ENCODE results near the gene PHF10.
"Not testable (repeated sequence)": the region's sequence is repeated elsewhere in the genome, so short reads cannot be mapped to it uniquely, and the experiment has no call there.

The PHF10 gene

GRCh38 chr6:169724494-169725124 lies at the start of gene PHF10:
Gene PHF10, minus strand, starts transcription at chr6:169724500. Its CDS starts 569 bp downstream, at chr6:169723931.
- peak; percentile 91 for DNase-seq (ENCODE audit: low spot score)

GRCh38 chr6:169766921-169767736 lies 42.8 kb upstream of the PHF10 start:
- DNase-seq (ENCODE audit: low spot score): no peak

DNA sequence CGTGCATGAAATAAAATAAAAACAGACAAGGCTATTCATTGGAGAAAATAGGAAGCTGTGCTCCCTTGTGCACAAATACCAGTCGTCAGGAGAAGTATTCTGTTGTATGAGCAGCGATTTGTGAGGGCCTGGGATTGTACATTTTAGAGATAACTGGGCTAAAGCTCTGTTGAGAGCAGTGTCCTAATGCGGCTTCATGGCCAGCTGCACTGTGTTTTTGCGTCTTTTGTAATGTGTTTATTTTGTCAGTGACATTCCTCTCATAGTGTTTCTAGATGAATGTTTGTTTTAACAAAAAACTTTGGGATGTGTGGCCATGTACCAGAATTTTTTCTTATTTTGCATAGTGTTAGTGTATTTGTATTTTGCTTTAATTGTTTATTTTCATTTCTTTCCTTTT lies 41.9 kb upstream of the PHF10 start:
- DNase-seq (ENCODE audit: low spot score): no peak

- not testable (repeated sequence) for DNase-seq (ENCODE audit: low spot score)
These were observed 41.5 kb upstream of the PHF10 start for GRCh38 chr6:169765789-169766188.

GRCh38 chr6:169763881-169764280 lies 39.6 kb upstream of the PHF10 start:
- no peak for DNase-seq (ENCODE audit: low spot score)

DNA sequence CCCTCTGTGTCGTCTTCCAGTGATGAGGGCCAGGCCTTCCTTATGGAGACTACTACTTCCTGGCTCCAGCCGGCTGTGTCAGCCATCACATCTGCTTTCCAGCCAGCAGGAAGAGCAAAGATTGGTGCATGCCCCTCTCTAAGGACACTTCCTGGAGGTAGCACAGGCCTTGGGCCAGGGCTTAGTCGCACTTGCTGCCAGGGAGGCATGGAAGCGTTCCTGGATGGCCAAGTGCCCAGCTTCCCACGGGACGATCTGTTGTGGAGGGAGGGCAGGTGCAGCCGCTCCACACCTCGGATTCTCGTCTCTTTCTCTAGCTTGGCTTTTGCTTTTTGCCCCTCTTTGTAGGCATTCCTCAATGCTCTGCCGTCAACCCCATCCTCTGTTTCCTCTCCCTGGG lies 39.0 kb upstream of the PHF10 start:
- no peak for DNase-seq (ENCODE audit: low spot score)

DNA sequence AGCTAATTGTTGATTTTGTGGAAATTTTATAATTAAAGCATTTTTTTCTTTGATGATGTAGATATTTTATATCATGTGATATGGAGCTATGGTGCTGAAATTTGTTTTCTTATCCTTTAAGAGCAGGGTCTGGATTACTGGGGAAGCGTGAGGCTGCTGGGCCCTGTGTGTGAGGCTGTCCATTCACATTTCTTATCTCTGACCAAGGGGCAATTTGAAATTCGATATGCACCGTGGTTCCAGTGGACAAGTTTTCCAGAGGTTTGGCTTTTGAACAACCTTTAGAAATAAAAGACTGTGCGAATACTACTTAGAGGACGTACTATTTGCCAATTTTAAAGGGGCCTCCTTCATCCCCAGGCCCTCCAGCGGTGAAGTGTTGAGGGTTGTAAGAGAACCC lies 30.9 kb upstream of the PHF10 start:
- DNase-seq (ENCODE audit: low spot score): no peak

GRCh38 chr6:169752074-169752623 lies 27.8 kb upstream of the PHF10 start:
- no peak for DNase-seq (ENCODE audit: low spot score)

DNA sequence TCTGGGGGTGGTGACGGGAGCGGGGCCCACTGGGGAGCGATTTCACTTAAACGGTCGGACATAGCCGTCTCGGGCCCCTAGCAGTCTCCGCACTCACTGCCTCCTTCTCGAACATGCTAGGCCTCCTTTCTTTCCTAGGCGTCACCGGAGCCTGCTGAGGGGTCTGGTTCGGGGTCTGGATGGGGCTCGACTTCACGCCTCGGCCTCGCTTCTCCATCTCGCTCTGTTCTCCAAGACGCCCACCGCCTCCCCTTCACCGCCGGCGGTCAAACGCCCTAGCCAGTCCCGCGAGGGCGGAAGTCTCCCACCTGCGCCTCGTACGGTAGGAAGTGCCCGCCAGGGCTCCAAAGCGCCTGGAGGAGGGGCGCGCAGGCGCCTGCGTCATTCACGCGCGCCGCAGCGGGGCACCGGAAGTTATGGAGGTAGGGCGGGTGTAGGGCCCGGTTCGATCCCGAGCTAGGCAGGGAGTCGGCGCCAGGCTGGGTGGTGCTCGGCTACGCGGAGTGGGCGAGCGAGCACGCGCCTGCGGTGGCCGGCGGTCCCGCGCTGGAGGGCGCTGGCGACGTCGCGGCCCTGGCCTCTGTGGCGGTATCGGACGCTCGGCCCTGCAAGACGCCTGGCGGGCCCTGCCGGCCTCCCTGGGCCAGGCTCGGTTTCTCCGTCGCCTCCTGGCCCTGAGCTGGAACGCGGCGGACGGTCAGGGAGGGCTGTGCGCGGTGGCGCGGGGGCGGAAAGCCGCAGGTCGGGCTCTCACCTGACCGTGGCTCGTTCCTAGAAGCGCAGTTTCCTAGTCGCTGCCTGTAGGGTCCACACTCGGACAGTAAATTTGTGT lies 27.2 kb upstream of the PHF10 start, which contains the start of the genes DYNLT2 and ERMARD:
TSS of gene DYNLT2 (minus strand) at position 331 of the 832 bp plus-strand sequence. CDS start at position 217, 114 bp downstream.
TSS of gene ERMARD (plus strand) at position 381 of the 832 bp plus-strand sequence. CDS start at position 417, 36 bp downstream.
- DNase-seq (ENCODE audit: low spot score): peak; percentile 94

GRCh38 chr6:169746556-169746955 lies 22.3 kb upstream of the PHF10 start:
- DNase-seq (ENCODE audit: low spot score): no peak

GRCh38 chr6:169745405-169745804 lies 21.1 kb upstream of the PHF10 start:
- DNase-seq (ENCODE audit: low spot score): no peak

- DNase-seq (ENCODE audit: low spot score): no peak
These were observed 17.0 kb upstream of the PHF10 start for GRCh38 chr6:169741344-169741743.

DNA sequence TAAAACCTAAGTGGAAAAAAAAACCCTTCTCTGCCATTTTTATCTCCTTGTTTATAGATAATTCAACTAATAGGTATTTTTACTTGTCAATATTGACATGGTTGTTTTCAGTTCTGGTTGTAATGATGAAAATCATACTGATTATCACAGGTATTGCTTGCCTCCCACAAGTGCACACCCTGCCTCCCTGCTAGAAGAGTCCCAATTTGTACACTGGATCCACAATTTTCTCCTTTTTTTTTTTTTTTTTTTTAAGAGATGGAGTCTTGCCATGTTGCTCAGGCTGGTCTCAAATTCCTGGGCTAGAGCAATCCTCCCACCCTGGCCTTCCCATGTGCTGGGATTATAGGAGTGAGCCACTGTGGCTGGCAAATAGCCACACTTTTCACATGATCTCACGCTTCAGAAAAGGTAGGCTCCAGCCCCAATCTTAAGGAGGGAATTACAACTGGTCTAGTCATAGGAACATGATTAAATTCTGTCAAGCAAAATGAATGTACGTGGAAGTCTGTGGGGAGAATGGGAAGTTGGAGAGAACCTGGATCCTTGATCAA lies 14.8 kb upstream of the PHF10 start:
- no peak for DNase-seq (ENCODE audit: low spot score)

DNA sequence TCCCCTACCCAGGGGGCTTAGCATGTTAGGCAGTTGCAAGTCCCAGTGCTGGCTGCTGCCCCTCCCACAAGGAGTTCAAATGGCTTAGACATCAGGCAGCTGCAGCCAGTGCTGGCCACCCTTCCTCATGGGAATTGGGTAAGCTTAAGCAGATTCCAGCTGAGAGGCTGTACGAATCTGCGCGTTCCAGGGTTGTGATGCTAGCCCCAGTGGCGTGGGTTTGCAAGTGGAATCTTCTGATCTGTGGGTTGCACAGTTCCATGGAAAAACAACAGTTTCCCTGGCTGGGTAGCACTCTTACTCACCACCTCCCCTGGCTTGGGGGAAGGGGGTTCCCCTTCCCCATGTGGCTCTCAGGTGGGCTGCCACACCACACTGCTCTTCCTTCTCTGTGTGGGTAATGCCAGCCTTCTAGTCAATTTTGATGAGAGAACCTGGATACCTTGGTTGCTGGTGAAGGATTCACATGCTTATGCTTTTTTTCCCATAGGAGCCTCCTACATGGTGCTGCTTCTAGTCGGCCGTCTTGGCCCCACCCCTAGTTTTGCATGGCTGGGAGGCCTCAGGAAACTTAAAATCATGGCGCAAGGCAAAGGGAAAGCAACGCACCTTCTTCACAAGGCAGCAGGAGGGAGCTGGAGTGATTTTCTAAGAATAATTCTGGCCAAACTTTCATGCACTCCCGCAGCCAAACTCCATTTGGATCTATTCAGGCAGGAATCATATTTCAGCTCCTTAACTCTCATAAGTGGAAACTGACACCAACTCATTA lies 14.1 kb upstream of the PHF10 start:
- no peak for DNase-seq (ENCODE audit: low spot score)

DNA sequence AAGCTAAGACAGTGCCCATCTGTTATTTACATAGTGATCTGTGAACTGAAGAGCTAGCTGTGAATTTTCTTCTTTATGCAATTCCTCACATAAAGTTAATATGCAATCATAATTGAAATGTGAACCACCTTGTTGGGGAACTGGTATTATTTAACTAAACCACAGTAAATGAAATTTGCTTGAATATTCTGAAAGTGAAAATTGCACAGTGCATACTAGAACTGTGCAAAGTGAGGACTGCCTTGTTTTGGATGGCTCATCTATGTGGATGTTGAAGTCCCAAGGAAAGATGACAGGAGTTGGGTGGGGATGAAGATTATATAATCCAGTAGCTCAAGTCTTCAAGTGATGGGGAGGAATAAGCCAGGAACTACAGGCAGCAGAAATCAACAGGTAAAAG lies 5.7 kb upstream of the PHF10 start:
- no peak for DNase-seq (ENCODE audit: low spot score)

DNA sequence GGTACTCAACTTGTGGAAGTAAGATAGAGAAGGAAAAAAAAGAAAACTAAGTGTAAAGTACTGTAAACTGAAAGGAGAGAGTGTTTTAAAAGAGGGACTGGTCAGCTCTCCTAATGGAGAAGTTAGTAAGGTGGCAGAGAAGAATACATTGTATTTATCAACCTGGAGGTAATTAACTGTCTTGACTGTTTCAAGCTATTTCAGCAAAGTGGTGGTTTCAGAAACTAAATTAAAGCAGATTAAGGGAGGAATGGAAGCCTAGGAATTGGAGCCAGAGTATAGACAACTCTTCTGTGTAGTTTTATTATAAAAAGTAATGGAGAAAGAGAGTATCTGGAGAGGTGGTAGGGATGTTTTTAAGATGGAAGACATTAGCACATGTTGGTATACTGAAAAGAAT lies 2.7 kb upstream of the PHF10 start:
- DNase-seq (ENCODE audit: low spot score): no peak

DNA sequence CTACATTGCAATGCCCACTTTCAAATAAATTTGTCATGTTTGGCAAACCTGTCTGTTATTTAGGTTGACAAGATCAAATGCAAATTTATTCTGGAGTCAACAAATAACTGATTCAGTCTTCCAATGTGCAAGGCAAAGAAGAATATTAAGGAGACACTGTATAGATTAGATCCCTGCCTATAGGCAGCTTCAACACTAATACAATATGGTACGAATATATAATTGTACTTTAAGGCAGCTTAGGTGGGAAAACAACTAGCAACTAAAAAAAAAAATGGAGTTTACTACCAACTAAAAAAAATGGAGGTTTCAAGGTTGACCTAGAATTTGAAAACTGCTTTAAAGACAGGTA lies 1.7 kb upstream of the PHF10 start:
- no peak for DNase-seq (ENCODE audit: low spot score)

GRCh38 chr6:169725125-169726048 lies 1.1 kb upstream of the PHF10 start:
- peak; percentile 60 for DNase-seq (ENCODE audit: low spot score)

DNA sequence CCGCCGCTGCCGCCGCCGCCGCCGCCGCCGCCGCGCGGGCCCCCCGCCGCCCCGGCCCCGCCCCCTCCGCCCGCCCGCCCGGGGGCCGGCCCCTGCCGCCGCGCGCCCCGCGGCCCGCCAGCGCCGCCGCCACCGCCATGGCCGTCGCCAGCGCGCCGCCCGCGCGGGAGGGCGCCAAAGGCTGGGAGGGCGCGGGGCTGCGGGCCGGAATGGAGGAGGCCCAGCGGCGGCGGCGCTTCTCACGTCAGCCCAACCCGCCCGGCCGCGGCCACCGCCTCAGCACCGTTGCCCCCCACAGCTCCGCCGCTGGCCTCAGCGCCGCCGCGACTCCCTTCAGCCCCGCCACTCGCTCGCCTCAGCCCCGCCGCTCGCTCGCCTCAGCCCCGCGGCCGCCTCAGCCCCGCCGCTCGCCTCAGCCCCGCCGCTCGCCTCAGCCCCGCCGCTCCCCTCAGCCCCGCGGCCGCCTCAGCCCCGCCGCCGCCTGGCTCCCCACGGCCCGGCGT lies 258 bp downstream of the PHF10 start:
- DNase-seq (ENCODE audit: low spot score): peak; percentile 83
